Naive thymus-derived CD8-positive, alpha-beta T cell (primary cell): ENCODE data around the gene AUTS2. TPM values are rescaled to one million over a fixed set of nuclear protein-coding genes. Genes with fewer than 3 reads are reported as not detected.

Experiments used
- ATAC-seq, 2 donors: fragments of 150-1000 bp; cut with Tn5 transposase in 1 of 2; sonication (Bioruptor Pico), chemical (Tn5 transposase) in 1 of 2; 1 replicate in 1 of 2; 2 replicates in 1 of 2; pipeline ENCODE4 v1.10.0; 2021; ENCODE audit warnings: mild to moderate bottlenecking in 2 of 2, moderate library complexity in 2 of 2
- POLR2A ChIA-PET: fragments of 350-600 bp; sonication (Branson Sonifier 250); formaldehyde crosslinking; loops from one replicate; lab custom pipeline; 2021; ENCODE audit warnings: antibody characterized with exemption; lab: Charles Lee
- DNase-seq, 10 donors: peaks; one replicate each; pipeline versions ENCODE4 v3.0.0 to v3.0.0-alpha.2; 2020 to 2022
- H3K27ac Mint-ChIP-seq, 10 donors: one replicate each; pipeline ENCODE4 v1.8.0; 2020 to 2022; ENCODE audit warnings: mild to moderate bottlenecking in 10 of 10, mixed read lengths in 10 of 10, moderate library complexity in 4 of 10, inconsistent platforms in 1 of 10
- H3K27me3 Mint-ChIP-seq, 5 donors: one replicate each; pipeline ENCODE4 v1.8.0; 2021 to 2022; ENCODE audit warnings: mixed read lengths in 5 of 5
- H3K36me3 Mint-ChIP-seq, 3 donors: one replicate each; pipeline ENCODE4 v1.8.0; 2020 to 2022; ENCODE audit warnings: mixed read lengths in 3 of 3, mild to moderate bottlenecking in 2 of 3, inconsistent platforms in 1 of 3
- H3K4me1 Mint-ChIP-seq, 4 donors: one replicate each; pipeline ENCODE4 v1.8.0; 2021 to 2022; ENCODE audit warnings: mixed read lengths in 4 of 4
- H3K4me3 Mint-ChIP-seq, 10 donors: one replicate each; pipeline ENCODE4 v1.8.0; 2020 to 2022; ENCODE audit warnings: mild to moderate bottlenecking in 10 of 10, mixed read lengths in 10 of 10, moderate library complexity in 6 of 10, inconsistent platforms in 1 of 10
- H3K9me3 Mint-ChIP-seq, 9 donors: one replicate each; pipeline ENCODE4 v1.8.0; 2020 to 2022; ENCODE audit warnings: mixed read lengths in 9 of 9, mild to moderate bottlenecking in 3 of 9, inconsistent platforms in 1 of 9, moderate library complexity in 1 of 9
- polyA plus RNA-seq, 3 donors: library from polyadenylated mRNA; unstranded; fragments of 300-500 nt; fragmentation: Illumina TruSeq; gene quantifications; one replicate each; pipeline ENCODE4 v1.2.3, GENCODE V29; 2021
- total RNA-seq, 8 experiments: library from RNA in 2 of 8; stranded (reverse) in 2 of 8; gene quantifications; one replicate each; pipeline ENCODE4 v1.2.3 and lab custom pipeline; 2021 to 2026

Gene AUTS2
- total and polyA plus RNA-seq, 5 experiments from 2014 or later, result 0.36 to 4.6 (median 3.0) TPM

DNA sequence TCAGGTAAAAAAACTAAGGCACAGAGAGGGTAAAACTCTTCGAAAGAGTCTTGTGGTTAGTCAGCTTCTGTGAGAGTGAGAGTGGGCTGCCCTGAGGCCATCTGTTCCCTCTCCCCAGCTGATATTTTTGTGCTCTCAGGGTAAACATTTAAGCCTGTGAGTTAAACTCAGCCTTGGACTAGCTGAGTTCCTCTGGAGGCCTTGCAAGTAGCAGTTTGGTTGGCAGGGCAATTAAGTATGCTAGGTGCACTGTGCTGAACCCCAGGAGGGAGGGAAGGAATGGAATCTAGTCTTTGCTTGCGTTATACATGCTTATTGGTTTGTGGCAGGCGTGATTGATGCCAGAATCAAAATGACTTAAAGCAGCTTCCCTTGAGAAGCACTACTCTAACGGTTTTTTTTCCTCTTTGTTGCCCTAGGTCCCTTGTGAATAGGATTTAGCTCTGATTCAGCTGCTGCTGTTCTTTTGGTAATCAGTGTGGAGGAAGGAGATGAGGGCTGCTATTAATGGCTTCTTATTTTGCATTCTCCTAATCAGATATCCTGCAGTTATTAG, 140.2 kb downstream of the AUTS2 start:
- H3K4me1 Mint-ChIP-seq, result peaks cover 0 to 26% (median 0%) of the 10 kb centered on the region in 4 donors
- no peak overlapping the region for H3K4me3 Mint-ChIP-seq
- POLR2A ChIA-PET, result no interaction called here
- no peak overlapping the region for H3K27ac Mint-ChIP-seq
- no peaks in the 10 kb centered on the region for H3K36me3 Mint-ChIP-seq
- peaks cover 0 to 11% (median 3%) of the 10 kb centered on the region in 5 donors for H3K27me3 Mint-ChIP-seq
- no peaks in the 10 kb centered on the region for H3K9me3 Mint-ChIP-seq
- no peak for DNase-seq
- no peak for ATAC-seq

GRCh38 chr7:69739190-69739589, 140.9 kb downstream of the AUTS2 start:
- Mint-ChIP-seq H3K27me3 (peaks cover 0 to 11% (median 3%) of the 10 kb centered on the region in 5 donors), H3K4me1 (peaks cover 0 to 24% (median 0%) of the 10 kb centered on the region in 4 donors), H3K4me3 (no peak overlapping the region), H3K9me3 (no peaks in the 10 kb centered on the region), H3K27ac (no peak overlapping the region), H3K36me3 (no peaks in the 10 kb centered on the region)
- no peak for DNase-seq
- ATAC-seq, result no peak
- POLR2A ChIA-PET, result no interaction called here

DNA sequence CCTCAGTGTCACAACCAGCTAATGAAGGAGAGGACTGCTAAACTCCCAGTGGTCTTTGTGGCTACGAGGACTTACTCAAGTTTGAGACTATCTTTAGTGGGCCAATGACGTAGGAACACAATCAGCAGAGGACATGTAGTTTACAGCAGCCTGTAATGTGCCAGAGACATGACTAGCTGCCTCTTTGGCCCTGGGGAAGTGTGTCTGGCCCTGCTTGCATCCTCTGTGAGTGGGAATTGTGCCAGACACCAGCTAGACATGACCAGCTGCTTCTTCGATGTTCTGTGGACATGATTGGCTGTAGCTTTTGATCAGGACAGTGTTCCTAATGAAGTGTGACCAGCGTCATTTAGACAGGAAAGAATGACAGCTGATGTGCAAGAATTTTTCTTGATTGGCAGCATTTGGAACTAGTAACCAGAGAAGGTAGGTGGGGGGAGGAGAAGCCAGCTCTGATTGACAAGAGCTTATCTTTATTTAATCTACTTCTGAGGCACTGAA, 141.7 kb downstream of the AUTS2 start:
- peaks cover 0 to 23% (median 0%) of the 10 kb centered on the region in 4 donors for H3K4me1 Mint-ChIP-seq
- ATAC-seq (no peak), DNase-seq (no peak)
- H3K36me3 Mint-ChIP-seq, result no peaks in the 10 kb centered on the region
- no peak overlapping the region for H3K27ac Mint-ChIP-seq
- H3K4me3 Mint-ChIP-seq, result no peak overlapping the region
- peaks cover 0 to 11% (median 4%) of the 10 kb centered on the region in 5 donors for H3K27me3 Mint-ChIP-seq
- POLR2A ChIA-PET, result no interaction called here
- no peaks in the 10 kb centered on the region for H3K9me3 Mint-ChIP-seq

DNA sequence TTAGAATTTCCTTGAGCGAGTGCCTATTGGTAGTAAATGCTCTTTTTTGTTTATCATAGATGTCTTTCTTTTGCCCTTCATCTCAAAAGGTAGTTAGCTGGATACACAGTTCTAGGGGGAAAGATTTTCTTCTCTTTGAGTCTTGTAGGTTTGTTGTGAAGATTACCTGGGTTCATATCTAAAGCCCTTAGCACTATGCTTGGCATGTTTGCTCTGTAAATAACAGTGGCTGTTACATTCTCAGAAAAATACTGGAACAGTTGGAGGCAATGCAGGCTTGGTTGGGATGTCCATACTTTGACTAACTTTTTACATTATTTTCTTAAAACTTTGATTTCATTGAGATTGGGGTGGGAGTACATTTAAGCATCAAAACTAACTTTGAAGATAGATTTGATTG, 144.0 kb downstream of the AUTS2 start:
- Mint-ChIP-seq H3K27me3 (peaks cover 0 to 10% (median 0%) of the 10 kb centered on the region in 5 donors), H3K36me3 (no peaks in the 10 kb centered on the region), H3K4me1 (peaks cover 0 to 23% (median 0%) of the 10 kb centered on the region in 4 donors), H3K9me3 (no peaks in the 10 kb centered on the region), H3K4me3 (no peak overlapping the region), H3K27ac (no peak overlapping the region)
- DNase-seq (no peak), ATAC-seq (no peak)
- POLR2A ChIA-PET, result no interaction called here

GRCh38 chr7:69743436-69743835, 145.2 kb downstream of the AUTS2 start:
- Mint-ChIP-seq H3K27me3 (peaks cover 0 to 10% (median 0%) of the 10 kb centered on the region in 5 donors), H3K27ac (no peak overlapping the region), H3K4me3 (no peak overlapping the region), H3K9me3 (no peaks in the 10 kb centered on the region), H3K36me3 (no peaks in the 10 kb centered on the region), H3K4me1 (peaks cover 0 to 16% (median 0%) of the 10 kb centered on the region in 4 donors)
- DNase-seq (no peak), ATAC-seq (no peak)
- POLR2A ChIA-PET, result no interaction called here

- Mint-ChIP-seq H3K36me3 (no peaks in the 10 kb centered on the region), H3K4me3 (no peak overlapping the region), H3K27ac (no peak overlapping the region), H3K27me3 (peaks cover 0 to 7% (median 0%) of the 10 kb centered on the region in 5 donors), H3K4me1 (peaks cover 0 to 10% (median 0%) of the 10 kb centered on the region in 4 donors), H3K9me3 (no peaks in the 10 kb centered on the region)
- DNase-seq, result no peak
- POLR2A ChIA-PET, result no interaction called here
- no peak for ATAC-seq
These were observed 145.8 kb downstream of the AUTS2 start for GRCh38 chr7:69744026-69744425.

GRCh38 chr7:69746383-69746782, 148.1 kb downstream of the AUTS2 start:
- peaks cover 0 to 7% (median 0%) of the 10 kb centered on the region in 5 donors for H3K27me3 Mint-ChIP-seq
- DNase-seq (no peak), ATAC-seq (no peak)
- H3K36me3 Mint-ChIP-seq, result no peaks in the 10 kb centered on the region
- no peaks in the 10 kb centered on the region for H3K9me3 Mint-ChIP-seq
- H3K4me3 Mint-ChIP-seq, result no peak overlapping the region
- POLR2A ChIA-PET, result no interaction called here
- H3K27ac Mint-ChIP-seq, result no peak overlapping the region
- H3K4me1 Mint-ChIP-seq, result no peaks in the 10 kb centered on the region

- POLR2A ChIA-PET, result no interaction called here
These were observed 148.9 kb downstream of the AUTS2 start for GRCh38 chr7:69747144-69747543.

DNA sequence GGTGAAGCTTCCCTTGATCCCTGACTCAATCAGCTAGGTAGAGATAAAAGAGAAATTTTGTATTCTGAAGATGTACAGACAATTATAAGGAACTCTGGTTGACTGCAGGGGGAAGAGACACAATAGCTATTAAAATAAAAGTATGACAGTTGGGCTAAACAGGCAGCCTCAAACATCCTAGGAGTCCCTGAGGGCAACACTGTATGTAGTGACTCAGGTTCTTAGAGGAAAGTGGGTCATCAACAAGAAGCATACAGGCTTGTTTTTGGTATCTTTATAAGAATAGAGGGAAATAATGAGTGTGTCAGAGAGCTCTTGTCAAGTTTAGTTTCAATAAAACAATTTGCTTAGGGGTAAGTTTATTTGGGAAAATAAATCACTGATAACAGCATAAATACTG, 150.3 kb downstream of the AUTS2 start:
- Mint-ChIP-seq H3K27me3 (peaks cover 0 to 7% (median 0%) of the 10 kb centered on the region in 5 donors), H3K36me3 (no peaks in the 10 kb centered on the region), H3K4me1 (no peaks in the 10 kb centered on the region)

More at GRCh38 chr7:69747144-69747543, 148.9 kb downstream of the AUTS2 start:
- ATAC-seq (no peak), DNase-seq (no peak)
- Mint-ChIP-seq H3K9me3 (no peaks in the 10 kb centered on the region), H3K27ac (no peak overlapping the region), H3K4me3 (no peak overlapping the region), H3K4me1 (no peaks in the 10 kb centered on the region), H3K36me3 (no peaks in the 10 kb centered on the region), H3K27me3 (peaks cover 0 to 7% (median 0%) of the 10 kb centered on the region in 5 donors)

GRCh38 chr7:69749372-69749979, 151.2 kb downstream of the AUTS2 start:
- Mint-ChIP-seq H3K4me3 (no peak overlapping the region), H3K36me3 (no peaks in the 10 kb centered on the region), H3K27ac (no peak overlapping the region), H3K9me3 (no peaks in the 10 kb centered on the region), H3K4me1 (peaks cover 0 to 2% (median 0%) of the 10 kb centered on the region in 4 donors), H3K27me3 (peaks cover 0 to 7% (median 0%) of the 10 kb centered on the region in 5 donors)
- ATAC-seq (no peak), DNase-seq (no peak)
- POLR2A ChIA-PET, result no interaction called here

More for the DNA sequence above, 150.3 kb downstream of the AUTS2 start:
- DNase-seq (no peak), ATAC-seq (no peak)
- Mint-ChIP-seq H3K4me3 (no peak overlapping the region), H3K9me3 (no peaks in the 10 kb centered on the region), H3K27ac (no peak overlapping the region)
- POLR2A ChIA-PET, result no interaction called here

DNA sequence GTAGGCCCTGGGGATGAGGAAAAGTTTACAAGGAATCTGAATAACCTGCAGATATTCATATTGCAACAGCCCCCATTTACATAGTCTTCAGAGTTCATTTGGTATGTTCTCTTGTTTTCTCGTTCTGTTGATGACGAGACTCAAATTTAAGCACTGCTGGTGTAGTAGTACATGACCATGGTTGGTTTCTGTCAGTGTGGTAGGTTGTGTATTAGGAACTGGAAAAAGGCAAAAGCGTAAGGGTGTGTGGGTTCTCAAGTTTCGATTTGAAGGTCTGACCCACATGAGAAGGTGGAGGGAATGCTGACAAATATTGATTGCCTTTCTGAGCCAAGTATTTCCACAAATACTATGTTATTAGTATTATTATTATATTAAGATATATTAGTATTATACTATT, 151.7 kb downstream of the AUTS2 start:
- no peak overlapping the region for H3K27ac Mint-ChIP-seq
- no peak overlapping the region for H3K4me3 Mint-ChIP-seq
- DNase-seq, result no peak
- peaks cover 0 to 3% (median 0%) of the 10 kb centered on the region in 4 donors for H3K4me1 Mint-ChIP-seq
- no peaks in the 10 kb centered on the region for H3K9me3 Mint-ChIP-seq
- ATAC-seq, result no peak
- H3K27me3 Mint-ChIP-seq, result peaks cover 0 to 5% (median 0%) of the 10 kb centered on the region in 5 donors
- POLR2A ChIA-PET, result no interaction called here
- H3K36me3 Mint-ChIP-seq, result no peaks in the 10 kb centered on the region

GRCh38 chr7:69751026-69751425, 152.8 kb downstream of the AUTS2 start:
- ATAC-seq (no peak), DNase-seq (no peak)
- no peak overlapping the region for H3K27ac Mint-ChIP-seq
- H3K27me3 Mint-ChIP-seq, result peaks cover 0 to 4% (median 0%) of the 10 kb centered on the region in 5 donors
- POLR2A ChIA-PET, result no interaction called here
- peaks cover 0 to 3% (median 0%) of the 10 kb centered on the region in 4 donors for H3K4me1 Mint-ChIP-seq
- H3K36me3 Mint-ChIP-seq, result no peaks in the 10 kb centered on the region
- H3K9me3 Mint-ChIP-seq, result no peaks in the 10 kb centered on the region
- no peak overlapping the region for H3K4me3 Mint-ChIP-seq

DNA sequence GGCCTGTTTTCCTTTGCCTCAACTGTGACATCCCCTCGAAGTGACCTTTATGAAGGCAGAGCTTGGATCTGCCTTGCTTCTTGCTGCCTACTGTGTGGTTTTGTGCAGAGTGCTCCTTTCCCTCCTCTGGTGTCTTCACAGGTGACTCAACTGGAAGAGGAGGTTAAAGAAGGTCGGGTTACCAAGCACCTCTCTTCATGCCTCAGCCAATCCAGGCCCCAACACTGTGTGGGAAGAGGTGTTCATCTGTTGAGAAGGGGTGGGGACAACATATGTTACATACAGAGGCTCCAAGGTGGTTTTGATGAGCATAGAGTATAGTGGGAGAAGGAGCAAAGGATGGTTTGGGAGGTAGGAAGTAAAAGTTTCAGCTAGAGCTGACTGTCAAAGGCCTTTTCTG, 155.7 kb downstream of the AUTS2 start:
- no peaks in the 10 kb centered on the region for H3K9me3 Mint-ChIP-seq
- H3K27ac Mint-ChIP-seq, result no peak overlapping the region
- POLR2A ChIA-PET, result no interaction called here
- ATAC-seq, result no peak
- no peak for DNase-seq
- peaks cover 0 to 3% (median 0%) of the 10 kb centered on the region in 4 donors for H3K4me1 Mint-ChIP-seq
- no peak overlapping the region for H3K4me3 Mint-ChIP-seq
- no peaks in the 10 kb centered on the region for H3K36me3 Mint-ChIP-seq
- H3K27me3 Mint-ChIP-seq, result no peaks in the 10 kb centered on the region
